HCT116 (cell line): ENCODE measurements around the gene CRADD. TPM values are rescaled to one million over a fixed set of nuclear protein-coding genes. Genes with fewer than 3 reads are reported as not detected.

Source experiments
- ATAC-seq: fragments of 200-7000 bp; cut with Tn5 transposase; 2 replicates; pipeline ENCODE4 v1.9.1; 2020; ENCODE audit warnings: mild to moderate bottlenecking, moderate library complexity
- BruUV-seq: library from RNA; stranded (reverse); fragments of 400-500 nt; replicated peaks from 2 replicates; lab custom pipeline; 2021; lab: Mats Ljungman, UMichigan
- CTCF ChIA-PET: fragments of 300-600 bp; sonication (Branson Sonifier 250); formaldehyde crosslinking; loops from one replicate; lab custom pipeline; 2021; ENCODE audit warnings: antibody characterized with exemption; lab: Charles Lee
- POLR2A ChIA-PET: fragments of 300-600, 350-600 bp; sonication (Branson Sonifier 250); formaldehyde crosslinking; loops from one replicate; lab custom pipeline; 2021; ENCODE audit warnings: antibody characterized with exemption; lab: Charles Lee
- RAD21 ChIA-PET, 2 experiments: fragments of 300-600 bp; sonication (Branson Sonifier 250); formaldehyde crosslinking; loops; one replicate each; lab custom pipeline; 2023; ENCODE audit warnings: low total read pairs in 2 of 2; ENCODE audit not compliant: uncharacterized antibody in 2 of 2, unreplicated experiment in 2 of 2, low non-redundant PET in 1 of 2; lab: Charles Lee
- DNase-seq: peaks from one replicate; pipeline ENCODE4 v3.0.0-alpha.2; 2010; ENCODE audit warnings: low read depth, low spot score
- H2AFZ ChIP-seq: fragments of 200-600 bp; shearing (Covaris generic), sonication (generic); 2 replicates; pipeline ENCODE4 v1.6.1; 2017; ENCODE audit warnings: low read depth, mixed run types, mixed read lengths, antibody characterized with exemption, low read length; ENCODE audit not compliant: poor library complexity, severe bottlenecking
- H3K27ac ChIP-seq: 2 replicates; pipeline ENCODE4 v1.5.1; 2012; ENCODE audit warnings: low read depth, low read length
- H3K27me3 ChIP-seq: fragments of 200-600 bp; sonication (generic); 2 replicates; pipeline ENCODE4 v1.6.1; 2016; ENCODE audit warnings: mixed run types, low read length, mixed read lengths; ENCODE audit not compliant: insufficient read depth
- H3K36me3 ChIP-seq, 2 experiments: fragments of 200-500 bp in 1 of 2; fragments of 200-600 bp in 1 of 2; sonication (Bioruptor generic) in 1 of 2; sonication (generic) in 1 of 2; 2 replicates each; pipeline versions ENCODE4 v1.5.1 to v1.6.1; 2014 to 2016; ENCODE audit warnings: low read length in 2 of 2, inconsistent platforms in 1 of 2, mixed read lengths in 1 of 2, mixed run types in 1 of 2; ENCODE audit not compliant: insufficient read depth in 2 of 2, control insufficient read depth in 1 of 2
- H3K4me1 ChIP-seq, 2 experiments: fragments of 200-600 bp in 1 of 2; sonication (generic) in 1 of 2; 2 replicates each; pipeline versions ENCODE4 v1.5.1 to v1.6.1; 2012 to 2017; ENCODE audit warnings: low read length in 2 of 2, inconsistent platforms in 1 of 2, mild to moderate bottlenecking in 1 of 2, mixed read lengths in 1 of 2, mixed run types in 1 of 2, moderate library complexity in 1 of 2; ENCODE audit not compliant: insufficient read depth in 2 of 2, control insufficient read depth in 1 of 2
- H3K4me2 ChIP-seq: fragments of 200-600 bp; sonication (generic); 2 replicates; pipeline ENCODE4 v1.6.1; 2017; ENCODE audit warnings: mixed run types, low read length, mixed read lengths
- H3K4me3 ChIP-seq, 2 experiments: fragments of 200-600 bp in 1 of 2; sonication (generic) in 1 of 2; replicated peaks in 1 of 2; 2 replicates each; pipeline ENCODE4 v1.5.1; 2011 to 2016; ENCODE audit warnings: low read length in 2 of 2, control low read depth in 1 of 2, low read depth in 1 of 2, mild to moderate bottlenecking in 1 of 2, mixed read lengths in 1 of 2, mixed run types in 1 of 2
- H3K79me2 ChIP-seq: fragments of 200-600 bp; sonication (generic); 2 replicates; pipeline ENCODE4 v1.6.1; 2017; ENCODE audit warnings: mild to moderate bottlenecking, mixed run types, low read length, moderate library complexity, mixed read lengths; ENCODE audit not compliant: insufficient read depth
- H3K9ac ChIP-seq: fragments of 200-600 bp; sonication (generic); 2 replicates; pipeline ENCODE4 v1.6.1; 2016; ENCODE audit warnings: low read length, mixed read lengths
- H3K9me2 ChIP-seq: fragments of 200-600 bp; sonication (generic), shearing (Covaris generic); 2 replicates; pipeline ENCODE4 v1.6.1; 2017; ENCODE audit warnings: mixed run types, mild to moderate bottlenecking, moderate library complexity; ENCODE audit not compliant: insufficient read depth
- H3K9me3 ChIP-seq, 2 experiments: fragments of 200-500 bp in 1 of 2; fragments of 200-600 bp in 1 of 2; sonication (Bioruptor generic) in 1 of 2; sonication (generic) in 1 of 2; 2 replicates each; pipeline ENCODE4 v1.6.1; 2014 to 2017; ENCODE audit warnings: low read length in 2 of 2, mixed read lengths in 2 of 2, inconsistent platforms in 1 of 2, low read depth in 1 of 2, mild to moderate bottlenecking in 1 of 2, mixed run types in 1 of 2, moderate library complexity in 1 of 2; ENCODE audit not compliant: control insufficient read depth in 1 of 2, insufficient read depth in 1 of 2
- H4K20me1 ChIP-seq: fragments of 200-600 bp; sonication (generic), shearing (Covaris generic); 2 replicates; pipeline ENCODE4 v1.6.1; 2017; ENCODE audit warnings: mixed run types, mild to moderate bottlenecking, moderate library complexity; ENCODE audit not compliant: insufficient read depth
- CEBPB ChIP-seq: IDR thresholded peaks from 2 replicates; pipeline ENCODE4 v1.6.1; 2012; ENCODE audit warnings: low read depth
- CTCF ChIP-seq, 3 experiments: fragments of 200-600 bp in 1 of 3; sonication (generic) in 1 of 3; IDR thresholded peaks in 2 of 3; conservative IDR thresholded peaks in 1 of 3; 2 replicates each; pipeline ENCODE4 v1.5.1; 2012 to 2017; ENCODE audit warnings: low read depth in 2 of 3, low read length in 2 of 3, antibody characterized with exemption in 1 of 3, borderline replicate concordance in 1 of 3, control low read depth in 1 of 3, mild to moderate bottlenecking in 1 of 3, mixed read lengths in 1 of 3, mixed run types in 1 of 3, moderate library complexity in 1 of 3; ENCODE audit not compliant: insufficient read depth in 1 of 3
- POLR2A ChIP-seq: IDR thresholded peaks from 2 replicates; pipeline ENCODE4 v1.7.0; 2011; ENCODE audit warnings: borderline replicate concordance; ENCODE audit not compliant: insufficient read depth, insufficient read length; ENCODE audit errors: extremely low read depth
- POLR2AphosphoS5 ChIP-seq: IDR thresholded peaks from 2 replicates; pipeline ENCODE4 v1.6.1; 2011; ENCODE audit warnings: mild to moderate bottlenecking, low read depth, low read length, moderate library complexity
- SIN3A ChIP-seq: IDR thresholded peaks from 2 replicates; pipeline ENCODE4 v1.6.1; 2012; ENCODE audit warnings: low read depth
- SP1 ChIP-seq: IDR thresholded peaks from 2 replicates; pipeline ENCODE4 v1.6.1; 2012; ENCODE audit warnings: low read depth
- ZNF274 ChIP-seq: fragments of 200-500 bp; sonication (Bioruptor generic); IDR thresholded peaks from 2 replicates; pipeline ENCODE4 v1.6.1; 2014; ENCODE audit warnings: mild to moderate bottlenecking, low read depth, low read length, inconsistent platforms
- intact Hi-C: fragments of 100-400 bp; cut with micrococcal nuclease; formaldehyde crosslinking; loops from 2 replicates; pipeline ENCODE4 v1.10.0; 2022
- total RNA-seq: library from RNA; stranded (reverse); gene quantifications from one replicate; pipeline ENCODE4 v1.2.1, GENCODE V29; 2021; ENCODE audit not compliant: unreplicated experiment
- TF ChIP-seq, protein P1 (sequence below): IDR thresholded peaks from 2 replicates; pipeline ENCODE4 v1.6.1; 2012

Gene CRADD
- total RNA-seq, 1 experiment from 2014 or later: 12.2 TPM

DNA sequence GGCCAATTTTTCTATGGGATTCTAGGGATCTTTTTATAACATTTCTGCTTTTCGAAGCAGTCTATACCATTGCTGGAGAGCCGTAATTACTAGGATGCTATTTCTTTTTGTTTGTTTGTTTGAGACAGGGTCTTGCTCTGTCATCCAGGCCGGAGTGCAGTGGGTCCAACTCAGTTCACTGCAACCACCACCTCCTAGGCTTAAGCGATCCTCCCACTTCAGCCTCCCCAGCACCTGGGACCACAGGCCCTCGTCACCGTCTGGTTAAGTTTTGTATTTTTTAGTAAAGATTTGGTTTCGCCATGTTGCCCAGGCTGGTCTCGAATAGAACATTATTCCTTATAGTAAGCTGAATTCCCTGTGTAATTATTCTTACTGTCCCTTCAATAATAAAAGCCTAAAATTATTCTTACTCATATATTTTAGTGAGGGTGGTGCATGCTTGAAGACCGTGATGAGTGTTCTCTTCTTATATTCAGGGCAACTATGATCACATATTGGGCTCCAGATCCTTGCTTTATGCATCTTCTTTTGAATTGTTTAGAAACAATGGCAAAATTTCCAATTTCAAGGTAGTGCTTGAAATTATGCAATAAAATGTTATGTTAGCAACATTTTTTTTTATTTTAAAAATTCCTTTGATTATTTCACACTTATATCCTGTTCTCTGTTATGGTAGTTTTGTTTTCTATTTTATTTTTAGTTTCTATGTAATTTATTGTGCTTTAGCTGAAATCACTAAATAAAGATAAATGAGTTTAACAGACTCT lies 66.2 kb downstream of the CRADD start:
- Histone ChIP-seq H2AFZ (no peak overlapping the region), H3K9me2 (no peaks in the 10 kb centered on the region), H3K27ac (no peak overlapping the region), H4K20me1 (no peaks in the 10 kb centered on the region), H3K9ac (no peak overlapping the region; the same call in 1 of the 2 replicates), H3K4me2 (peak overlapping the region; percentile 77), H3K4me3 (peak overlapping the region in 1 of 2 experiments; percentile 64; a peak in 3 of 4 replicates), H3K9me3 (no peaks in the 10 kb centered on the region), H3K27me3 (no peaks in the 10 kb centered on the region), H3K36me3 (no peaks in the 10 kb centered on the region), H3K79me2 (no peaks in the 10 kb centered on the region), H3K4me1 (peaks cover 7 to 26% of the 10 kb centered on the region in 2 experiments; a peak in 3 of 4 replicates)
- no peak for TF ChIP-seq CTCF (IDR thresholded peaks at IDR 0.05 in 2 of 3, conservative IDR thresholded peaks at IDR 0.05 in 1 of 3; ENCODE audit: borderline replicate concordance in 1 of 3, insufficient read depth in 1 of 3, low read depth in 2 of 3, low read length in 2 of 3)
- TF ChIP-seq SP1: no peak
- no peak for TF ChIP-seq ZNF274
- TF ChIP-seq POLR2AphosphoS5: no peak
- TF ChIP-seq POLR2A: no peak
- TF ChIP-seq, protein P1, sequence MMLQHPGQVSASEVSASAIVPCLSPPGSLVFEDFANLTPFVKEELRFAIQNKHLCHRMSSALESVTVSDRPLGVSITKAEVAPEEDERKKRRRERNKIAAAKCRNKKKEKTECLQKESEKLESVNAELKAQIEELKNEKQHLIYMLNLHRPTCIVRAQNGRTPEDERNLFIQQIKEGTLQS: no peak
- no peak for TF ChIP-seq CEBPB
- TF ChIP-seq SIN3A: no peak
- BruUV-seq: no TSS peak
- ChIA-PET CTCF (no interaction called here), RAD21 (no interaction called here), POLR2A (no interaction called here)
- no peak for DNase-seq
- intact Hi-C loops: loop anchor here (2.0 to 5.0 kb wide), 2 partner anchors 66 to 241 kb away; partner anchors contain the start of gene CRADD
- no peak for ATAC-seq
